VCaP (cell line): ENCODE measurements around the gene RFX1.
A peak's percentile ranks its signal among the peaks of the same experiment; 100 is the strongest.
"Not testable (repeated sequence)": the region's sequence is repeated elsewhere in the genome, so short reads cannot be mapped to it uniquely, and the experiment has no call there.

Experiments
- H3K27ac ChIP-seq: fragments of 450-650 bp; 2 replicates; pipeline ENCODE4 v1.5.1; 2017
- TF ChIP-seq, protein P1 (sequence below): fragments of 450-650 bp; conservative IDR thresholded peaks from 2 replicates; pipeline ENCODE4 v1.5.1; 2017; ENCODE audit warnings: mild to moderate bottlenecking, moderate library complexity

The RFX1 gene

DNA sequence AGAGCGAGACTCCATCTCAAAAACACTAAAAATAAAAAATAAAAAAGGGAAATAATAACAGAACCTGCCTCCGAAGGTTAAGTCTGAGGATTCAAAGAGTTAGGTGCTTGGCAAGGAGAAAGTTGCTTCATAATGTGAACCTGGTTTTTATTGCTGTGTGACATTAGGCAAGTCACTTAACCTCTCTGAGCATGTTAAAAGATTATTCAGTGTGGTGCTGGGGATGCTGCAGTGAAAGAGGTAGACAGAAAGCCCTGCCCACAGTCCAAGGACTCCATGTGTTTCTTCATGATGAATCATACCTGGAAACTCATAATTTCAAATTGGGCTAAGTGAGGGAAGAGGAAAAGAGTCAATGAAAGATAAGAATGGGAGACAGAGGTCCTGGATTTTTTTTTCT, 27.8 kb upstream of the RFX1 start:
- TF ChIP-seq, protein P1, sequence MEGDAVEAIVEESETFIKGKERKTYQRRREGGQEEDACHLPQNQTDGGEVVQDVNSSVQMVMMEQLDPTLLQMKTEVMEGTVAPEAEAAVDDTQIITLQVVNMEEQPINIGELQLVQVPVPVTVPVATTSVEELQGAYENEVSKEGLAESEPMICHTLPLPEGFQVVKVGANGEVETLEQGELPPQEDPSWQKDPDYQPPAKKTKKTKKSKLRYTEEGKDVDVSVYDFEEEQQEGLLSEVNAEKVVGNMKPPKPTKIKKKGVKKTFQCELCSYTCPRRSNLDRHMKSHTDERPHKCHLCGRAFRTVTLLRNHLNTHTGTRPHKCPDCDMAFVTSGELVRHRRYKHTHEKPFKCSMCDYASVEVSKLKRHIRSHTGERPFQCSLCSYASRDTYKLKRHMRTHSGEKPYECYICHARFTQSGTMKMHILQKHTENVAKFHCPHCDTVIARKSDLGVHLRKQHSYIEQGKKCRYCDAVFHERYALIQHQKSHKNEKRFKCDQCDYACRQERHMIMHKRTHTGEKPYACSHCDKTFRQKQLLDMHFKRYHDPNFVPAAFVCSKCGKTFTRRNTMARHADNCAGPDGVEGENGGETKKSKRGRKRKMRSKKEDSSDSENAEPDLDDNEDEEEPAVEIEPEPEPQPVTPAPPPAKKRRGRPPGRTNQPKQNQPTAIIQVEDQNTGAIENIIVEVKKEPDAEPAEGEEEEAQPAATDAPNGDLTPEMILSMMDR = no peak
- H3K27ac ChIP-seq = no peak overlapping the region

DNA sequence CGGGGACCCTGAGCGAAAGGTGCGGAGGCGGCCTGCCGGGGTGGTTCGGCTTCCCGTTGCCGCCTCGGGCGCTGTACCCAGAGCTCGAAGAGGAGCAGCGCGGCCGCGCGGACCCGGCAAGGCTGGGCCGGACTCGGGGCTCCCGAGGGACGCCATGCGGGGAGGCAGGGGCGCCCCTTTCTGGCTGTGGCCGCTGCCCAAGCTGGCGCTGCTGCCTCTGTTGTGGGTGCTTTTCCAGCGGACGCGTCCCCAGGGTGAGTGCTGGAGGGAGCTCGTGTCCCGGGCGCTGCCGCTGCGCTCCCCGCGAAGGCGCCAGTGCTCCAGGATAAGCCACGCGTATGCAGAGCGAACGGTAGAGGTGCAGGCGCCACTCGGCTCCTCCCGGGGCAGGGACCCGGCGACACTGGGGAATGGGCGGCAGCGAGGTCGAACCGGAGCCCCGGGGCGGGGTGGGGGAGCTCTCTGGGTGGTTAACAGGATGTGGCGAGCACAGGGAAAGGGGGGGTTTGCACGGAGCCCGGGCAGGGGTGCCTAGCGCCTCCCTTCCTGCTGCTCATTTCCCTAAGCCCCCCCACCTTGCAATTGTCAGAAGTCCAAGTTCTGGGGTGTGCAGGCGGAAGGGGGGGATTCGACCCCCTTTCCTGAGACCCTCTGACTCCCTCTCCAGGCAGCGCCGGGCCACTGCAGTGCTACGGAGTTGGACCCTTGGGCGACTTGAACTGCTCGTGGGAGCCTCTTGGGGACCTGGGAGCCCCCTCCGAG, 25.8 kb upstream of the RFX1 start, which contains the start of gene IL27RA:
Gene IL27RA (plus strand): TSS at position 44 of the 762 bp plus-strand sequence. CDS start 111 bp downstream, at position 155.
- H3K27ac ChIP-seq = no peak within 1 kb of the TSS; the same call in 1 of the 2 replicates
- TF ChIP-seq, protein P1 = peak; percentile 59

DNA sequence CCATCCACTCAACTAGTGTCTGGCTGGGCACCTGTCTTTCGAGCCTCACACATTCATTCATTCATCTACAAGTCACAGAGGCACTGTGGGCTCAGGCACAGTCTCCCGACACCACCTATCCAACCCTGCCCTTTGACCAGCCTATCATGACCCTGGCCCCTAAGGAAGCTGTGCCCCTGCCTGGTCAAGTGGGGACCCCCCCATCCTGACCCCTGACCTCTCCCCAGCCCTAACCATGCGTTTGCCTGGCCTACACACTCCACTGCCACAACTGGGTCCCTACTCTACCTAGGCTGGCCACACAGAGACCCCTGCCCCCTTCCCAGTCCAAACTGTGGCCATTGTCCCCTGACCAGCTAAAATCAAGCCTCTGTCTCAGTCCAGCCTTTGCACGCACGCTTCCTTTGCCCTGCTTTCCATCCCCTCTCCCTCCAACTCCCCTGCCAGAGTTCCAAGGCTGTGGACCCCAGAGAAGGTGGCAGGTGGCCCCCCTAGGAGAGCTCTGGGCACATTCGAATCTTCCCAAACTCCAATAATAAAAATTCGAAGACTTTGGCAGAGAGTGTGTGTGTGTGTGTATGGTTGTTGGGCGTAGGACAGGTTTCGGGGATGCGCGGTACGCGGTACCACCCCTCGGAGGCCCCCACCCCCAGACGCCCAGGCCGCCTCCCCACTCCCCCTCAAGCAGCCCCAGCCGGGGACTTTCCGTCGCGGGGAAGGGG, 25.0 kb upstream of the RFX1 start:
- TF ChIP-seq, protein P1 = no peak
- H3K27ac ChIP-seq = no peak overlapping the region; the same call in 1 of the 2 replicates

DNA sequence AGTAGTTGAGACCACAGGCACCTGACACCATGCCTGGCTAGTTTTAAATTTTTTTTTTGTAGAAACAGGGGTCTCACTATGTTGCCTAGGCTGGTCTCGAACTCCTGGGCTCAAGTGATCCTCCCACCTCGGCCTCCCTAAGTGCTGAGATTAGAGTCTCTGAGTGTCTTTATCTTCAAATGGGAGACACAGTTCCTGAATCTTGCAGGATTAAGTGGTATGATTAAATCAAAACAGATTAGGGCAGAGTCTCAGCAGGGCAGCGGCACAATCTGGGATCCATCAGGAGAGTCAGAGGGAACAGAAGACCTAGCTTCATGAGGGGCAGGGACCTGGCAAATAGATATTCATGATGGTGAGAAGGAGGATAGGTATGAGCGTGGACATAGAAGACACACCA, 22.8 kb upstream of the RFX1 start:
- H3K27ac ChIP-seq = no peak overlapping the region
- TF ChIP-seq, protein P1 = no peak

DNA sequence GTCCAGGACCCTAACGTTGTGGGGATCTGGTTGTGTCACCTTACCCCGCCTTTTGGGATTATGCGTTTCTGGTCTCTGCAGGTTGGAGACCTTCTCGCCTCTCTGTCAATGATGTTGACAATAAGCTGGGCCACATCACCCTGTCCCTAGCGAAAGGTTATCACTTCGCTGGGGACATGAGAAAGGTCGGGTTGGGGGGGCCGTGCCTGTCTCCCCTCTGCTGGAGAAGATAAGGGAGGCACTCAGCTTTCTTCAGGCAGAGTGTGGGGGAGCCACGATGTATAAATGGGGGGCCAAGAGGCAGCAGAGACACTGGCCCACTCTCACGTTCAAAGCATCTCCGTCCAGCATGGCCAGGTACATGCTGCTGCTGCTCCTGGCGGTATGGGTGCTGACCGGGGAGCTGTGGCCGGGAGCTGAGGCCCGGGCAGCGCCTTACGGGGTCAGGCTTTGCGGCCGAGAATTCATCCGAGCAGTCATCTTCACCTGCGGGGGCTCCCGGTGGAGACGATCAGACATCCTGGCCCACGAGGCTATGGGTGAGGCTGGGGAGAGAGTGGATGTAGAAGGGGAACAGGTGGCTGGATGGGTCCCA, 21.8 kb upstream of the RFX1 start, which contains the start of gene RLN3:
Gene RLN3 (plus strand): TSS at position 293 of the 595 bp plus-strand sequence. CDS start 57 bp downstream, at position 350.
- H3K27ac ChIP-seq = no peak within 1 kb of the TSS

DNA sequence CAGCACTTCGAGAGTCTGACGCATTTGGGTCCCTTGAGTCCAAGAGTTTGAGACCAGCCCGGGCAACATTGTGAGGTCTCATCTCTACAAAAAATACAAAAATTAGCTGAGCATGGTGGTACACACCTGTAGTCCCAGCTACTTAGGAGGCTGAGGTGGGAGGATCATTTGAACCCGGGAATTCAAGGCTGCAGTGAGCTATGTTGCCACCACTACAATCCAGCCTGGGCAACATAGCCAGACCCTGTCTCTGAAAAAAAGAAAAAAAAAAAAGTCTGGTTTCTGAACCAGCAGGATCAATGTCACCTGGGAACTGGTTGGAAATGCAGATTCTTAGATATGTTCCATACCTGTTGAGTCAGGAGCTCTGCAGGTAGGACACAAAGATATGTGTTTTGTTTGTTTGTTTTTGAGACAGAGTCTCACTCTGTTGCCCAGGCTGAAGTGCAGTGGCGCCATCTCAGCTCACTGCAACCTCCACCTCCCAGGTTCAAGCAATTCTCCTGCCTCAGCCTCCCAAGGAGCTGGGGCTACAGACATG, 20.6 kb upstream of the RFX1 start:
- H3K27ac ChIP-seq = not testable (repeated sequence)

More for the DNA sequence above, 21.8 kb upstream of the RFX1 start, which contains the start of gene RLN3:
- TF ChIP-seq, protein P1 = no peak

DNA sequence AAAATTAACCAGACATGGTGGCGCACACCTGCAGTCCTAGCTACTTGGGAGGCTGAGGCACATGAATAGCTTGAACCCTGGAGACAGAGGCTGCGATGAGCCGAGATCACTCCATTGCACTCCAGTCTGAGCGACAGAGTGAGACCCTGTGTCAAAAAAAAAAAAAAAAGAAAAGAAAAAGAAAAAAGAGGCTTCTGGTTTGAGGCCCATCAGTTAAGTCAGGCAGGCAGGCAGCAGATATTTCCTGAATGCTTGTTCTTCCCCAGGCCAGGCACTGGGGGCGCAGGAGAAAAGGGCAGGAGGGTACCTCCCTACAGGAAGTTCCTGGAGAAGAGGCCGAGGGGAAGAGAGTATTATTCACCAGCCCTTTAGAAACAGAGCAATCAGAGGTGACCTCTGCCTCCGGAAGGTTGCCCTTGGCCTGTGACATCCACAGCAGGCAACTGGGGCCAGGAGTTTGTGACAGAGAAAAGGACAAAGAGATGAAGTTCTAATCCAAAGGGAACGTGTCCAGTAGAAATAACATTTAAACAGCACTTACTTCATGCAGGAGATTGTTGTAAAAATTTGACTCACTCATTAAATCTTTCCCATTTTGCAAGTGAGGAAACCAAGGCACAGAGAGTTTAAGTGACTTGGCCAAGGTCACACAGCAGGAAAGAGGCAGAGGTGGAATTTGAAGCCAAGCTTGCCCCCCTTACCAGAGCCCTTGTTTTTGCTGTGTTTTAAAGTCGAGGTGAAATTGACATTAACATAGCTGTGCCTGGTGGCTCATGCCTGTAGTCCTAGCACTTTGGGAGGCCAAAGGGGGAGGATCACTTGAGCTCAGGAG, 17.5 kb upstream of the RFX1 start:
- TF ChIP-seq, protein P1 = no peak
- H3K27ac ChIP-seq = no peak overlapping the region
